Measurements from ENCODE around the gene CA5A. TPM values are rescaled to one million over a fixed set of nuclear protein-coding genes. Genes with fewer than 3 reads are reported as not detected.
A peak's percentile ranks its signal among the peaks of the same experiment; 100 is the strongest.
"Not testable (repeated sequence)": the region's sequence is repeated elsewhere in the genome, so short reads cannot be mapped to it uniquely, and the experiment has no call there.

The CA5A gene
- total RNA-seq = not detected

- Histone ChIP-seq H3K4me1 (no peaks in the 10 kb centered on the region), H3K4me3 (no peak within 1 kb of the TSS), H3K27me3 (no peaks in the 10 kb centered on the region), H3K27ac (no peak within 1 kb of the TSS), H3K9me3 (no peaks in the 10 kb centered on the region), H3K36me3 (no peaks in the 10 kb centered on the region), H3K9ac (ENCODE audit: low read depth in 2 of 2, low read length in 2 of 2) (no peak within 1 kb of the TSS)
- intact Hi-C loops (cut with DNase I) = no loop called here
- no peak for TF ChIP-seq CTCF (IDR thresholded peaks at IDR 0.05)
- DNase-seq = no peak
Measured at GRCh38 chr16:87936375-87937230, at the start of gene CA5A. TSS of gene CA5A (minus strand) at chr16:87936529. CDS start at chr16:87936450, 79 bp downstream.

- DNase-seq; H3K9ac ChIP-seq (ENCODE audit: low read depth in 2 of 2, low read length in 2 of 2); H3K9me3 ChIP-seq; H3K27ac ChIP-seq; H3K36me3 ChIP-seq; intact Hi-C loops (cut with DNase I); H3K27me3 ChIP-seq; H3K4me1 ChIP-seq; H3K4me3 ChIP-seq: not testable (repeated sequence)
Measured at GRCh38 chr16:87985493-87985892, 49.2 kb upstream of the CA5A start.

GRCh38 chr16:87984632-87985267 is 48.4 kb upstream of the CA5A start:
- H3K4me3 ChIP-seq = no peak overlapping the region
- H3K36me3 ChIP-seq = no peaks in the 10 kb centered on the region
- no peak for DNase-seq
- TF ChIP-seq CTCF (IDR thresholded peaks at IDR 0.05) = no peak
- H3K4me1 ChIP-seq = no peaks in the 10 kb centered on the region
- H3K27me3 ChIP-seq = no peaks in the 10 kb centered on the region
- intact Hi-C loops (cut with DNase I) = no loop called here
- no peak overlapping the region for H3K9ac ChIP-seq (ENCODE audit: low read depth in 2 of 2, low read length in 2 of 2)
- H3K27ac ChIP-seq = no peak overlapping the region
- no peaks in the 10 kb centered on the region for H3K9me3 ChIP-seq

GRCh38 chr16:87984180-87984579 is 47.9 kb upstream of the CA5A start:
- H3K36me3 ChIP-seq; H3K4me1 ChIP-seq; H3K9me3 ChIP-seq; DNase-seq; H3K27ac ChIP-seq; H3K4me3 ChIP-seq; H3K9ac ChIP-seq (ENCODE audit: low read depth in 2 of 2, low read length in 2 of 2); H3K27me3 ChIP-seq; intact Hi-C loops (cut with DNase I): not testable (repeated sequence)

GRCh38 chr16:87983737-87984097 is 47.4 kb upstream of the CA5A start:
- H3K9ac ChIP-seq (ENCODE audit: low read depth in 2 of 2, low read length in 2 of 2); intact Hi-C loops (cut with DNase I); H3K27me3 ChIP-seq; H3K36me3 ChIP-seq; H3K9me3 ChIP-seq; H3K4me3 ChIP-seq; H3K4me1 ChIP-seq; H3K27ac ChIP-seq; DNase-seq: not testable (repeated sequence)

GRCh38 chr16:87983072-87983736 is 46.9 kb upstream of the CA5A start:
- peak; percentile 53 for TF ChIP-seq CTCF (IDR thresholded peaks at IDR 0.05)
- H3K4me3 ChIP-seq; H3K9ac ChIP-seq (ENCODE audit: low read depth in 2 of 2, low read length in 2 of 2); H3K36me3 ChIP-seq; H3K9me3 ChIP-seq; H3K4me1 ChIP-seq; H3K27me3 ChIP-seq; intact Hi-C loops (cut with DNase I); DNase-seq; H3K27ac ChIP-seq: not testable (repeated sequence)
